Ovary (tissue), 3 donors: ENCODE measurements around the gene SLCO3A1.

ENCODE experiments used
- CTCF ChIP-seq, 3 donors: fragments of 450-650 bp in 2 of 3; fragments of 200-600 bp in 1 of 3; IDR thresholded peaks; one replicate each; pipeline versions ENCODE4 v1.5.1 to v1.8.0; 2016 to 2022; ENCODE audit warnings: antibody characterized with exemption in 3 of 3, mild to moderate bottlenecking in 1 of 3
- POLR2A ChIP-seq: fragments of 450-650 bp; IDR thresholded peaks from one replicate; pipeline ENCODE4 v1.6.1; 2017; ENCODE audit warnings: antibody characterized with exemption, mild to moderate bottlenecking, moderate library complexity
- donor health status: DM: no; HTN: no; CAD: no.

DNA sequence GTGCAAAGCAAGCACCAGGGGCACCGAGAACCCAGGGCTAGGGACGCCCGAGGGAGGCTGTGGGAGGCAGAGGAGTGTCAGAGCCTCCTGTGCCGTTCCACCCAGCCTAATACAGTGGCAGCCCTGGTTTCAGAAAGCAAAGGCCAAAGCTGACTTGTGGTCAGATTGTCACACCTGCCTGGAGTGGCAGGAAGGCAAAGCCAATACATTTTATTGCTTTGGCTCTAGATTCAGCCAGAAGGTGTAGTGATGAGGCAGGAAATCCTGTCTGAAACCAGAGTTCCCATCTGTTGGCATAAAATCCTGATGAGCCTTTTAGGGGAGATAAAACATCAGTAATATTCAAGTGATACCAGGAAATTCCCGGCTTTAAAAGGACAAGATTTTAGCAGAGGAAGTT, 168.3 kb downstream of the SLCO3A1 start:
- TF ChIP-seq POLR2A (no peak), CTCF (IDR thresholded peaks at IDR 0.05) (no peak)
